ENCODE data around the gene LDLRAD4.

LDLRAD4 gene

DNA sequence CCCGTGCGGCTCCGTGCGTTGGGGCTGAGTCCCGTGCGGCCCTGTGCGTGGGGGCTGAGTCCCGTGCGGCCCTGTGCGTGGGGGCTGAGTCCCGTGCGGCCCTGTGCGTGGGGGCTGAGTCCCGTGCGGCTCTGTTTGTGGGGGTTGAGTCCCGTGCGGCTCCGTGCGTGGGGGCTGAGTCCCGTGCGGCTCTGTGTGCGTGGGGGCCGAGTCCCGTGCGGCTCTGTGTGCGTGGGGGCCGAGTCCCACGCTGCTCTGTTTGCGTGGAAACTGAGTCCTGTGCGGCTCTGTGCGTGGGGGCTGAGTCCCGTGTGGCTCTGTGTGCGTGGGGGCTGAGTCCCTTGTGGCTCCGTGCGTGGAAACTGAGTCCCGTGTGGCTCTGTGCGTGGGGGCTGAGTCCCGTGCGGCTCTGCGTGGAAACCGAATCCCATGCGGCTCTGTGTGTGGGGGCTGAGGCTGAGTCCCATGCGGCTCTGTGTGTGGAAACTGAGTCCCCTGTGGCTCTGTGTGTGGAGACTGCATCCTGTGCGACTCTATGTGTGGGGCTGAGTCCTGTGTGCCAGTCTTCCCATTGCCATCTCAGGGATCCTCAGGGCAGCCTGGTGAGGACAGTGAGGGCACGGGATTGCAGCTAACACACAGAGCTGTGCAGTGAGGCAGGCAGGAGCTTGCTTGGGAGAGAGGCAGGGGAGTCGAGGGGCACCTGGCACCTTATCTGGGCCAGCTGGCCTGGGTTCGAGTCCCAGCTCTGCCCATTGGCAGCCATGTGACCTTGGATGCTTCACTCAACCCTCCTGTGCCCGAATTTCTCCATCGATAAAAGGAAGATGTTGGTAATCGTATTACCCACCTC is 44.5 kb downstream of the LDLRAD4 start:
- no peak for DNase-seq (ENCODE audit: low spot score)
- TF ChIP-seq, protein P1, sequence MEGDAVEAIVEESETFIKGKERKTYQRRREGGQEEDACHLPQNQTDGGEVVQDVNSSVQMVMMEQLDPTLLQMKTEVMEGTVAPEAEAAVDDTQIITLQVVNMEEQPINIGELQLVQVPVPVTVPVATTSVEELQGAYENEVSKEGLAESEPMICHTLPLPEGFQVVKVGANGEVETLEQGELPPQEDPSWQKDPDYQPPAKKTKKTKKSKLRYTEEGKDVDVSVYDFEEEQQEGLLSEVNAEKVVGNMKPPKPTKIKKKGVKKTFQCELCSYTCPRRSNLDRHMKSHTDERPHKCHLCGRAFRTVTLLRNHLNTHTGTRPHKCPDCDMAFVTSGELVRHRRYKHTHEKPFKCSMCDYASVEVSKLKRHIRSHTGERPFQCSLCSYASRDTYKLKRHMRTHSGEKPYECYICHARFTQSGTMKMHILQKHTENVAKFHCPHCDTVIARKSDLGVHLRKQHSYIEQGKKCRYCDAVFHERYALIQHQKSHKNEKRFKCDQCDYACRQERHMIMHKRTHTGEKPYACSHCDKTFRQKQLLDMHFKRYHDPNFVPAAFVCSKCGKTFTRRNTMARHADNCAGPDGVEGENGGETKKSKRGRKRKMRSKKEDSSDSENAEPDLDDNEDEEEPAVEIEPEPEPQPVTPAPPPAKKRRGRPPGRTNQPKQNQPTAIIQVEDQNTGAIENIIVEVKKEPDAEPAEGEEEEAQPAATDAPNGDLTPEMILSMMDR (IDR thresholded peaks at IDR 0.05; ENCODE audit: extremely low read depth, missing control alignments): no peak

DNA sequence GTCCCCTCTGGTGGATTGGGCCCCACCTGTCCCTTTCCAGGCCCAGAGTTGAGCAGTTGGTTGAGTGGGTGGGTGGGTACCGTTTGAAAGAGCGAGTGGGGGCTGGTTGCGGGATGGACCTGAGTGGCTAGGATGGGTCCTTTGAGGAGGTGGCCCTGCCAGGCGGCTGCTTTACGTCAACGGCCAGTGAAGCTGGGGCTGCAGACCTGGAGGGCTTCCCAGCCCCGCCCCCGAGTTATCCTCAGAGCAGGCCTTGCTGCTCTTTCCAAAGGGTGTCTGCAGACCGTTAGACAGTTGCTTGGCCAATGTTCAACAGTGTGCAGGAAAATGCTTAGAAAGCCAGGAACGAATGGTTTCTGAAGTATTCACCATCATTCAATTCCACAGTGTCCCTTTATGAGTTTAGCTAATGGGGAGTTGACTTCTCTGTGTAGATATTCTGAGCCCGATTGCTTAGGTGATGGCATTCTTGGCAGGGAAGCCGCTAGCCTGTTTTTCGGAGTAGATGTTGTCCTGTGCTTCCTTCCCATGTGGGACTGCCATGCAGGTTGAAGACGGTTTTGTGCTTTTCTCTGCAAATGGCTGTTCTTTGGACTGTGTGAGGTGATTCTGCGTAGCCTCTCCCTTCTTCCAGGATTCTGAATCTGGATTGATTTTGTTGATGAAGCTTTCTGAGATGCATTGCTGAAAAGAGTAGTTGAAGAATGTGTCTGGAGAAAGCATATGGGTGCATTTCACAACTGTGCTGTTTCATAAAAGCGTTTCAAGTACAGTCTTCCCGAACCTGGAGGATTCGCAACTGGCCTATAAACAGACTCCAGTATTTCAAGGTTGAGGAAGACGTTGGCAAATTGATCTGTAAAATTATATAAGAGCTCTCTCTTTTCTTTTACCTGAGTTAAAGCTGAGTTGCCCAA is 45.8 kb downstream of the LDLRAD4 start:
- TF ChIP-seq, protein P1 (IDR thresholded peaks at IDR 0.05; ENCODE audit: extremely low read depth, missing control alignments): no peak
- no peak for DNase-seq (ENCODE audit: low spot score)

DNA sequence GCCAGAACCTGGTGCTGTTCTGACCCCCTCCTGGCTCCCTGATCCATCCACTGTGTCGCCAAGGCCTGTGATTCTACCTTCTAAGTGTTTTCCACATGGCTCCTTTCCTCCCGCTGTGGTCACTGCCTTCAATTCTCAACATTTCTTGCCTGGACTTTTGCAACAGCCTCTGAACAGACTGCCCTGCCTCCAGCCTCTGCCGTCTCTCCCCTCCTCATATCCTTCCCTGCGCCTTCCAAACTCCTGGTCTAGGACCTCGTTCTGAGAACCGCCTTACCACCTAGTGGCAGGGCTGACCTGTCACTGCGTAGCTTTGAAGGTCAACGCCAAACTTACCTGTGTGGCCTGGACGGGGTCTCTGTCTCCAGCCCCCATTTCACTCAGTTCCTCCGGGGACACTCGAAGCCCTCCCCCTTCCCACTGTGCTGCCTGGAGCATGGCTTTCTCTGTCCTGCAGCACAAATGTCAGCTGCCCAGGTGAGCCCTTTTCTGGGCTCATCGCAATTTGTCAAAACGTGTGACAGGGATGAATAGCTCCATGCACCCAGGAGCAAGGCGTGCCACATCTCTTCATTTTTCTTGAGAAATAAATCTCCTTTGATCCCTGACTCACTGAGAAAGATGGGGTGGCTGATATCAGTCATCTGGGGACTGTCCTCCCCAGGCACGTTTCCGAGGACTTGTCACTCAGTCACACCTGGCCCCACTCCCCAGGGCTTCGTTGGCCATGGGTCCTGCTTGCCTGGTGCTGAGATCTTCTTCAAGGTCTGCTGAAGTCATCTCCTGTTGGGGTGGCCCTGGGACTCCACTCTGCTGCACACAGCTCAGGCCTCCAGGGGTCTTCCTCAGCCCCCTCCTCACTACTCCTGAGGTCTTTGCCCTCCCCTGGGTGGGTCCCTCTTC is 46.7 kb downstream of the LDLRAD4 start:
- DNase-seq (ENCODE audit: low spot score): no peak
- TF ChIP-seq, protein P1 (IDR thresholded peaks at IDR 0.05; ENCODE audit: extremely low read depth, missing control alignments): no peak

DNA sequence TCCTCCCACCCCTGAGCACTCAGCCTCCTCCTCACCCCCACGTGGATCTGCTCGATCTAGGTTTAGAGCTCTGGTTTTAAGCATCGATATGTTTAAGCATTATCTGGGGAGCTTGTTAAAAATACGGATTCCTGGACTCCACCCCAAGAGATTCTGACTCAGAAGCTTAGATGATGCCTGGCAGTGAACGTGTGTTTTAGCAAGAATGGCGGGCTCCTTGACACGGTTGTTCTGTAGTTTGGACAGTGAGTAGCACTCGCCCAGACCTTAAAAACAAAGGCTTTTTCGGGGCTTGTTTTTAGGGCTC is 47.3 kb downstream of the LDLRAD4 start:
- TF ChIP-seq, protein P1 (IDR thresholded peaks at IDR 0.05; ENCODE audit: extremely low read depth, missing control alignments): no peak
- DNase-seq (ENCODE audit: low spot score): no peak

DNA sequence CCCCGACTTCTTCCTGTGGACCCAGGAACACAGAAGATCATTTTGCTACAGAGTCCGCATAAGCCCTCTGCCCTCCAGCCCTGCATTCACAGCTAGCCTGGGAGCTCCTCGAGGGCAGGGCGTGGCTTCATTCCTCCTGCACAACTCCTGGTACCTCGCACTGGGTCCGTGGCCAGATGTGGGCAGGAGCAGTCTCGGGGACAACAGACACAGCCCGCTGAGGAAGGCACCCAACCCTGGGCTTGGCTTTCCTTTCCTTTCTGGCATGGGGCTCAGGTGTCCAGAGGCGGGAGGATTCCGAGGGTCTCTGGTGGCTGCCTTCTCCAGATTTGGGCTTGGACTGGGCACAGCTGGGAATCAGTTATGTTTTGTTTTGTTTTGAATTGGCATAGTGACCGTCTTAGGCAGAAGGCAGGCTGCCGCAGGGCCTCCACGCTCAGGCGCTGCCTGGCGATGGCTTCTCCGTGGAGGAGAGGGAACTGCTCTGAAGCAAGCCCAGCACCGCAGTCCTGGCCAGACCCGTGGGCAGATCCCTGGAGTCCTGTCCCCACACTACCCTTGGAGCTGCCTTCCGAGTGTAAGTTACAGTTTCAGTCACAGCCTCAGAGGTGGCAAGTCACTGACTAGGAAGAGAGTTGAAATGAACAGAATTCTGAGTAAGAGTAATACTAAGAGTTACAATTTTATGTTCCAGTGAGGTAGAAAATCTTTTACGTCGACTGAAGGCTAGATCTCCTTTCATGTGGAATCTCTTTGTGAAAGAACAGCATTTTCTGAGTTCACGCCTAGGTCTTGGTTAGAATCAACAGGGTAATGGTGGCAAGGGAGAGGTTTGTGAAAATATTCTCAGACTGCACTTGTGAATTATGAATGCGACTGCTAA is 47.9 kb downstream of the LDLRAD4 start:
- TF ChIP-seq, protein P1 (IDR thresholded peaks at IDR 0.05; ENCODE audit: extremely low read depth, missing control alignments): no peak
- DNase-seq (ENCODE audit: low spot score): no peak

DNA sequence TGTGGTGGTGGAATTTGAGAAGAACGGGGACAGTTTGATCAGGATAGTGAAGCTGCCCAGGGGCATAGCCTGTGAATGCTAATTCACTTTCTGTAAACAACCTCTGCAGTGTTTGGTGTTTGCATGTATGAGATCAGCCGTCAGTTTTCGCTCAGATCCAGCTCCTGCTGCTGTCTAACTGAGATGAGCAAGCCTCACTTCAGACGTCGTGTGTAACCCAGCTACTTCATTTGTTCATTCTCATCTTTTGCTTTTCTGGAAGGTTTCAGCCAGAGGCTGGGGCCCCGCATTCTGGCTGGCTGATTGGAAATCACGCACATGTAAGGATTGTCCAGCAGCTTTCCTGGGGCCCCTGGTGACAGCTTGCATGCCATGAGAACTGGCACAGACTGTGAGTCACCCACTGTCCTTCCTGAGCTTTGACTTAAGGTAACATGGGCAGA is 48.9 kb downstream of the LDLRAD4 start:
- no peak for DNase-seq (ENCODE audit: low spot score)
- TF ChIP-seq, protein P1 (IDR thresholded peaks at IDR 0.05; ENCODE audit: extremely low read depth, missing control alignments): no peak

Measured in GM20000 (cell line).